Kidney epithelial cell (primary cell): ENCODE data around the gene VWF. TPM values are rescaled to one million over a fixed set of nuclear protein-coding genes. Genes with fewer than 3 reads are reported as not detected.

Experiments
- DNase-seq: peaks from one replicate; pipeline ENCODE4 v3.0.0-alpha.2; 2010; ENCODE audit warnings: low read depth
- H3K27me3 ChIP-seq: 2 replicates; pipeline ENCODE4 v1.6.0; 2011; ENCODE audit warnings: low read length; ENCODE audit not compliant: control insufficient read depth, insufficient read depth
- H3K36me3 ChIP-seq: 2 replicates; pipeline ENCODE4 v1.5.1; 2011; ENCODE audit warnings: low read length; ENCODE audit not compliant: control insufficient read depth, insufficient read depth
- H3K4me3 ChIP-seq: 2 replicates; pipeline ENCODE4 v1.5.1; 2011; ENCODE audit warnings: low read depth, mild to moderate bottlenecking, control low read depth, low read length
- CTCF ChIP-seq: IDR thresholded peaks from 2 replicates; pipeline ENCODE4 v1.5.1; 2011; ENCODE audit warnings: mild to moderate bottlenecking, moderate library complexity, low read length, control low read depth, inconsistent platforms; ENCODE audit not compliant: insufficient read depth, poor library complexity, severe bottlenecking
- total RNA-seq: library from RNA; depleted of rRNA; stranded (reverse); fragments of >200 nt; gene quantifications from 2 replicates; pipeline ENCODE4 v1.2.3, GENCODE V29; 2015

The VWF gene
- total RNA-seq, 1 donor from 2014 or later: 0.42 TPM

- Histone ChIP-seq H3K4me3 (no peak overlapping the region), H3K36me3 (no peaks in the 10 kb centered on the region), H3K27me3 (no peaks in the 10 kb centered on the region)
- TF ChIP-seq CTCF: no peak
- no peak for DNase-seq
Observed at GRCh38 chr12:6046511-6047180, 77.8 kb downstream of the VWF start.

GRCh38 chr12:6045438-6045837 is 79.0 kb downstream of the VWF start:
- no peaks in the 10 kb centered on the region for H3K27me3 ChIP-seq
- no peak for TF ChIP-seq CTCF
- H3K4me3 ChIP-seq: no peak overlapping the region
- H3K36me3 ChIP-seq: no peaks in the 10 kb centered on the region
- no peak for DNase-seq

- TF ChIP-seq CTCF: no peak
- no peaks in the 10 kb centered on the region for H3K36me3 ChIP-seq
- no peak overlapping the region for H3K4me3 ChIP-seq
- no peaks in the 10 kb centered on the region for H3K27me3 ChIP-seq
- DNase-seq: no peak
Observed at GRCh38 chr12:6044082-6044481, 80.4 kb downstream of the VWF start.

GRCh38 chr12:6042446-6042845 is 82.0 kb downstream of the VWF start:
- Histone ChIP-seq H3K36me3 (no peaks in the 10 kb centered on the region), H3K27me3 (no peaks in the 10 kb centered on the region), H3K4me3 (no peak overlapping the region)
- no peak for TF ChIP-seq CTCF
- DNase-seq: no peak

GRCh38 chr12:6041891-6042290 is 82.6 kb downstream of the VWF start:
- TF ChIP-seq CTCF: no peak
- Histone ChIP-seq H3K27me3 (no peaks in the 10 kb centered on the region), H3K36me3 (no peaks in the 10 kb centered on the region), H3K4me3 (no peak overlapping the region)
- no peak for DNase-seq

- no peak overlapping the region for H3K4me3 ChIP-seq
- TF ChIP-seq CTCF: no peak
- DNase-seq: no peak
- H3K36me3 ChIP-seq: no peaks in the 10 kb centered on the region
- no peaks in the 10 kb centered on the region for H3K27me3 ChIP-seq
Observed at GRCh38 chr12:6040815-6041214, 83.7 kb downstream of the VWF start.
